GM19193 (cell line): Measurements from ENCODE around the gene AGK.
A peak's percentile ranks its signal among the peaks of the same experiment; 100 is the strongest.

Source experiments
- POLR2A ChIP-seq: IDR thresholded peaks from 4 replicates; pipeline ENCODE4 v1.6.1; 2011; ENCODE audit not compliant: insufficient read depth, insufficient read length; ENCODE audit errors: extremely low read depth

AGK gene

GRCh38 chr7:141551094-141551781 is at the start of gene AGK:
Gene AGK, plus strand, starts transcription at chr7:141551410. Its CDS starts 4,057 bp downstream, at chr7:141555467.
- peak; percentile 95 for TF ChIP-seq POLR2A

GRCh38 chr7:141501451-141501850 is 49.8 kb upstream of the AGK start:
- no peak for TF ChIP-seq POLR2A

- no peak for TF ChIP-seq POLR2A
Measured at GRCh38 chr7:141511316-141511675, 39.9 kb upstream of the AGK start.

DNA sequence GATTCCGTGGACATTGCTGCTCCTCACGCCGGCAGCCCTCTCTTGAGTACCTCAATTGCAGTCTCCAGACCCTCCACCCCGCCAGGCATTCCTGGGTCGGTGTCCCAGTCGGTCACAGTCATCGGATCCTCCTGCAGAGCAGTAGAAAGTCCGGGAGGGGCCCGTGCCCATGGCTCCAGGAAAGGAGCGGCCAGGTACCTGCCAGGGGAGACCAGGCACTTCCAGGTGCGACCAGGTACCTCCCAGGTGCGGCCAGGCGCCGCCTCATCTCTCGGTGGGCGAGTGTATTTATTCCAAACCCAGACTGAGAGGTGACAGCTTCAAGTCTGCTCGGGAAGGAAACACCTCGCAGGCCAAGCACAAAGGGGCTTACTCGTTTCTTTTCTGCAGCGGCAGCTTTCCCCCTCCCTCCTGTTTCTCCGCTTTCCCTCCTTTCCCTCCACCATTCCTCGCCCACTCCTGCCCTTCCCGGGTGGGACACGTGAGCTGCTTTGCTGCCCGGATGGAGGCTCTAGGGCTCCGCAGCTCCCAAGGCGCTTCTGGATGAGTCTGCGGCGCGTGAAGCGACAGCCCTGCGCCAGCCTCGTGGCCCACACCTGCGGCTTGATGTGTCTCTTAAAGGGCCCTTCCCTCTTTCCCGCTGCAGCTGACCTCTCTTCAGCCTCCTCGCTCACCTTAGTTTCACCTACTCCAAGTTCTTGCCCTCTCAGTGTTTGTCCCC is 39.4 kb upstream of the AGK start:
- no peak for TF ChIP-seq POLR2A

GRCh38 chr7:141512597-141512996 is 38.6 kb upstream of the AGK start:
- no peak for TF ChIP-seq POLR2A

DNA sequence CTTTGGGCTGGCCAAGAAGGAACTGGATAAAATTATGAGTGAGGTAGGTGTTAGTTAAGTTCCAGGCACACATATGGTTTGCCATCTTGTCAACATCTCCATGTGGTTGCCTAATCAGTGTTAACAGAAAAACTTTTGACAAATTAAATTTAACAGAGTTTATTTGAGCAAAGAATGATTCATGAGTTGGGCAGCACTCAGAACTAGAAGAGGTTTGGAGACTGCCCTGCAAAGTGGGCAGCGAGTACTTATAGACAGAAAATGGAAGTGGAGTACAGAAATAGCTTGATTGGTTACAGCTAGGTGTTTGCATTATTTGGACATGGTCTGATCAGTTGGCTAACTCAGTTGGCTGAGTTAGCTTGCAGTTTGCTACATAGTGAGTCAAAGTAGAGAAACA is 37.5 kb upstream of the AGK start:
- no peak for TF ChIP-seq POLR2A

GRCh38 chr7:141515941-141516340 is 35.3 kb upstream of the AGK start:
- no peak for TF ChIP-seq POLR2A

DNA sequence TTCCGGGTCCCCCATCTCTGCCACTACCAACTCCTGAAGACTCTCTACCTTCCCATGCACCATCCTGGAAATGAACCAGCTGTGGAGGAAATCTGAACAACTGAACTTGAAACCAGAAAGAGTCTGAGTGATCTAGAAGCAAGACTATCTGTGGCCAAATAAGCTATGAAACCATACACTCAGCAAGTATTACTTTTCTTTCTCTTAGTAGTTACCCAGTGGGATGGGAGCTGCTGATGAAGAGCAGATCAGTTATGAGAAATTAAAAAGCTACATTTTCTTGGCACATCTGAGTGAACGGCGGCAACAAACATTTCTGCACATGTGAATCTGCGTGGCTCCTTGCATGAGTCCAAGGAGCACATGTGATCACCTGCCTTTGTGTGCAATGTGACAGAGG is 31.6 kb upstream of the AGK start:
- TF ChIP-seq POLR2A = no peak

GRCh38 chr7:141522657-141523342 is 28.4 kb upstream of the AGK start:
- TF ChIP-seq POLR2A = no peak

- TF ChIP-seq POLR2A = no peak
Measured at GRCh38 chr7:141525973-141526514, 25.2 kb upstream of the AGK start.

- no peak for TF ChIP-seq POLR2A
Measured at GRCh38 chr7:141527076-141527475, 24.1 kb upstream of the AGK start.

DNA sequence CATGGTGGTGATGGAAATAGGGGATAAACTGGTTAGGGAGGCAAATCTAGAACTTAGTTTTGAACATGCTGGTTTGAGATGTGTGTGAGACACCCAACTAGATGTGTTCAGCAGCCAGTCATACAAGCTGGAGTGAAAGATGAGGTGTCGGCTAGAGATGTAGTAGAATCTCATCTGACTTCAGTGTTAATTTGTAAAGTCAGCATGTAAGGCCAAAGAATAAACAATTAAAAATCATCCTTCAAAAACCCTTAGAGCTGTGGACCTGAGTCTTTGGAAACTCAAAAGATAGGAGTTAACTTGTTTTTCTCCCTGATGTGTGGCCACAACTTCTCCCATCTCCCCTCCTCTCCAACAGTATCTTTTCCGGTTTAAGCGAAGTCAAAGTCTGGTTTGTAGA is 22.8 kb upstream of the AGK start:
- no peak for TF ChIP-seq POLR2A

GRCh38 chr7:141533149-141533949 is 17.9 kb upstream of the AGK start:
- no peak for TF ChIP-seq POLR2A
